HG03045 (cell line): ENCODE measurements around the gene ITPRIP.

Source experiments
- ATAC-seq: cut with Tn5 transposase; IDR thresholded peaks from one replicate; pipeline ENCODE4 v1.9.1; 2021; ENCODE audit warnings: mild to moderate bottlenecking, moderate library complexity; ENCODE audit not compliant: unreplicated experiment

ITPRIP gene

GRCh38 chr10:104309980-104310978 lies 28.0 kb downstream of the ITPRIP start:
- no peak for ATAC-seq

DNA sequence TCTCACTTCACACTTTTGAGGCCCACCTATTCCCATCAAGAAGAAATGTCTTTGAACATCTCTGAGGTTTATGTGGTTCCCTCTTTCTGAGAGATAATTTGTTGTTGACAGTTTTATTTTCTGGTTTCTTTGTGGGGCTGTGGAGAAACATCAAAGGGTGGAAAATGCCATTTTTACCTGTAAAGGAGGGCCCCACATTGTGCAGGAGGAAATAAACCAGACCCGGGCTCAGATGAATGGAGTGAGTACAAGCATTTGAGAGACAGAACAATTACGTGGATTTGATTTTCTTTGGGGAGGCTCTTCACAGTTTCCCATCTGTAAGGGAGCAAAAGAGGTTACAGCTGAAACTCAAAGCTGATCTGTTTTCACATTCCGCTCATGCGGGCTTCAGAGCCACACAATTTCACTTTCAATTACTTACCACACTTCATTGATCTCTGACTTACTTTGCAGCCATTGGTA lies 29.8 kb downstream of the ITPRIP start:
- ATAC-seq: peak; percentile 67

DNA sequence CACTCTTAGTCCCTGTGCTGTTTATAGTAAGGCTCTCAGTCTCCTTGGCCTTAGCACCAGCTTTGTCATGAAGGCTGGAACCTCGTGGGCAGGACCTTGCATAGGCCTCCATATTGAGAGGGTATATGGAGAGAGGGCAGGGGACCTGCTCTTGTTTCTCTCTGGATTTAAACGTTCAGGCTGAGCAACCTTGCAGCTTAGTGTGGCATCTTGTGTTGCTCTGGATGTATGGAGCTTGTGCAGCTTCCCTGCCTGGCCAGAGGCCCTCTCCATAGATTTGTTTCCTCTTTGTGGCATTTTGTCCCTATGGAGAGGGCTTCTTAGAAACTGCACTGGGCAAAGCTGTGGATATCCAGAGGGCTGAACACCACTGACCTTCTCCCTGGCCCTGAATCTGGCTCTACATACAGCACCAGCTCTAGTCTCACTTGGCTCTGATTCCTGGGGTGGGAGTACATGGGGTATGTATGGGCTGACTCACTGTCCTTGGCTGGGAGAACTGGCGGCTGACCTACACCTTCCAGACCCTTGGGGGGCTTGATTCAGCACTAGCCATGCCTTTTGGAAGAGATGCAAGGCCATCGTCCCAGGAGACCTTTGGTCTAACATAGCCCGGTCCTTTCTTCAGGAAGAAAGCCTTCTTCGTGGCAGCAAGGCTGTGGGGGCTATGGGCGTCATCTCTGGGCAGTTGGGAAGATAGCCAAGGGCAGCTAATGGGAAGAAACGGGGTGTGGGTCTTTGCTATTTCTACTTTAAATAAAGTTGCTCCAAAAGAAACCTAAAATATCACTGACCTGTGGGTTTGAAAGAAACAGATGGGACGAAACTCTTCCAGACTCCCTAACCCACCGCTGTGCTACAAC lies 30.5 kb downstream of the ITPRIP start:
- ATAC-seq: no peak

DNA sequence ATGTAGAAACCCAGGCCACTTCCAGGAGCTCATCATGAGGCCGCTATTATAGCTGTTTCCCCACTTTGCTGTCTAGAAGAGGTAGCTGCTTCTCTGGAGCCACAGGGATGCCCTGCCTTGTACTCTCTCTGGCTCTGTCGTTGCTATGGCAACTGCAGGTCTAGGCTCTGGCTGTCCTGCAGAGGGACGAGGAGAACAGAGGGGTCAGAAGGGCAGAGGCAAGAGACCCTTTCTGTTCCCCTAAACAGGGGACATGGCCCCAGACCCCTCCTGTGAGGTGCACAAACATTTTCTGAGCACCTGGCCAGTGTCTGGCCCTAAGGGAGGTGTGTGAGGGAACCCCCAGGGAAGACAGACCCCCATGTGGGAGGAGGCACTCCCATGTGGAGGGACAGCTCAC lies 31.4 kb downstream of the ITPRIP start:
- ATAC-seq: no peak

DNA sequence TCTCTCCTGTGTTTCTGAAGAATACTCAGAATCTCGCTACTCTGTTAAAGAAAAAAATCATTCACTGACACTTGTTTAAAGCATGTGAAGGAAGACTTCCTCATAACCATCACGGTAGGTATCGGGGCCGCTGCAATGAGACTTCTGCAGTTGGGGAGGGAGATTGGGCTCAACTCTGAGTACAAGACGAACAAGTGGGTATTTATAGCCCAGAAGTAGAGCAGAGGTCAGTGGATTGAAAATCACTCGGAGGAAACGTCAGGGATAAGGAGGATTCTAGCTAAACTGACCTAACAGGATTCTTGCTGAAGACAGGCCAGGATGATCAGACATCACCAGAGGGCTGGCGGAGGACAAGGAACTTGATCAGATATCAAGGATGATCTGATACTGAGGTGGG lies 33.3 kb downstream of the ITPRIP start:
- no peak for ATAC-seq

DNA sequence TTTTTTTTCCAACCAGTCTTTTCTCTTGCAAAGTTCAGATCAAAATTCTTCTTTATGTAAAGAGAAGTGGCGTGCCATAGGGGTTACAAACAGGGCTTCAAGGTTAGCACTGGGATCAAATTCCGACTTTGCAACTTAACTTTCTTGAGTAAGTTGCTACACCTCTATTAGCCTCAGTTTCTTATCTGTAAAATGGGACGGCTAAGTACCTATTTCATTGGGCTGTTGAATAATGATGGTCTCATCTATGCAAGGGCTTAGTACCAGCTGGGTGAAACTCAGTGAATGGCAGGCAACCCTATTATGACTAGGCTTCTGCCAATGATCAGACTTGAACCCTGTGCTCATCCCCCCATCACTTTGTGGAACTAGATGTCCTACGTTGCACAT lies 33.9 kb downstream of the ITPRIP start:
- ATAC-seq: no peak

DNA sequence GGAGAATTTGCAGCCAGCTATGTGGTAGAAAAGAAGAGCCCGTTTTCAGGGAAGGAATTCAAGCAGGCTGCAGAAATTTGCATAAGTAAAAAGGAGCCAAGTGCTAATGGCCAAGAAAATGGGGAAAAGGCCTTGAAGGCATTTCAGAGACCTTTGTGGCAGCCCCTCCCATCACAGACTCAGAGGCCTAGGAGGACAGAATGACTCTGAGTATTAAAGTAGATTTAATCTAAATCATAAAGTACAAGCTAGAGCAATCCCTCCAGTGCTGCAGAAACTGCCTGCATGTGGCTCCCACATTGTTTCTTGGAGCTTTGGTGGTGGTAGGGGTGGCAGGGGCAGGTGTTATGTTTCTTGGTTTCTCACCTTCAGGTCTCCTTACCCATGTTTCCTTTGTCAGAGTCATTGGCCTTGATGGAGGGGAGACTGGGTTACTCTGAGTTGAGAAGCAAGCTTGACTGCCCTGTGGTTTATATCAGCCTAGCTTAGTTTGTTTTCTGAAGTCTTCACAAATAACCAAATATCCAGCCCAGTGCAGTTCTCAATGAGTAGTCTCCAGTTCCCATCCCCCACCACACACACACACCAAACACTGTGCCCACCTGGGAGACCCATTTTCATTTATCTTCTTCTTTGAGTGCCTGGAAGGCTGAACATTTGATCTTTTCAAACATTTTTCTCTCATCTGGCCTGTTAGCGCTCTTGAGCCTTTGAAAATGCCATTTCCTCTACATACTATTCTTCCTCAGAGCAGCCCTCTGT lies 34.5 kb downstream of the ITPRIP start:
- ATAC-seq: no peak

- ATAC-seq: no peak
Measured at GRCh38 chr10:104301907-104302690, 36.2 kb downstream of the ITPRIP start.

DNA sequence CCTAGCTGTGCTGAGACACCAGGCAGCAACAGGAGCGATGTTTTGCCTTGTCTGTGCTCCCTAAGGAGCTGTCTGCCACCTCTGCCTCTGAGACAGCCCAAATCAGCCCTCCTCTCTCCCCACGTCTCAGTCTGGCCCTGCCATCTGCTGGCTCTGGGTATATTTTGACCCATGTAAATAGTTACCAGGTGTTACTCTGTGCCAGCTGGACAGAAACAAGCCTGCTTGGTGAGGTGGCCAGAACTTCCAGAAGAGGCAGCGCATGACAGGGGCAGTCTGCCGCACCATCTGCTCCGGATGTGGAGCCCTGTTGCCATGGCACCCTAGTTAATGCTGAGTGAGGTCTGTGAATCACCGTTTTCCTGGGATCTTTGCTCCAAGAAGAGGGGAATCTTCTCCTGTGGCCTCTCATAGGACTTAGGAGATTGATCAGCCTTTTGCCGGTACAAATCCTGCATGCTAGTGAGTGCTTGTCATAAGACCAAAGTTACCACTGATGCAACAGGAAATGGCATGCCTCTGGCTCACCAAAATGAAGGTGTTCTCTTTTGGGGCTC lies 37.5 kb downstream of the ITPRIP start:
- ATAC-seq: no peak

GRCh38 chr10:104300002-104300735 lies 38.1 kb downstream of the ITPRIP start:
- ATAC-seq: no peak

DNA sequence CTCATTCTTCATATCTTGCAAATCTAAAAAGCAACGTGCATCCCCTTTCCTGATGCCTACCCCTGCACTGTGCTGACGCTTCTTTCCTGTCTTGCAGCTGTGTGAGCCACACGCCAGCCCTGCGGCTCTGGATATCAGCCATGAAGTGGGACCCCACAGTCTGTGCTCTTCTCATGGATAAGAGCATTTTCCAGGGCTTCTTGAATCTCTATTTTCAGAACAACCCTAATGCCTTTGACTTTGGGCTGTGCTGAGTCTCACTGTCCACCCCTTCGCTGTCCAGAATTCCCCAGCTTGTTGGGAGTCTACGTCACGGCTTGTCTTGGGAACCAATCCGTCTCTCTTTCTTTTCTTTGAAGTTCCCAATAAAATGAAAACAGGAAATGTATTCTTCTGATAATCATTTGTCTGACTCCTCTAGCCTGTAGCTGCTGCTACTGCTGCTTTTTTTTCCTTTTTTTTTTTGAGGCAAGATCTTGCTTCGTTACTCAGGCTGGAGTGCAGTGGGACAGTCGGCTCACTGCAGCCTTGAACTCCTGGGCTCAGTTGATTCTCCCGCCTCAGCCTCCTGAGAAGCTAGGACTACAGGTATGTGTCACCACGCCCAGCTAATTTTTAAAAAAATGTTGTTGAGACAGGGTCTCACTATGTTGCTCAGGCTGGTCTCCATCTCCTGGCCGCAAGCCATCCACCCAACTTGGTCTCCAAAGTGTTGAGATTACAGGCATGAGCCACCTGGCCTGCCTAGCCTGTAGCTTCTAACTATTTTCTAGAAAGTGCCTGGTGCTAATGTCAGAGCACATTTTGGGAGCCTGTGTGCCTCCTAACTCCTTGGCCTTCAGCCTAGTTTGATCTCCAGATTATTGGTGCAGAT lies 39.0 kb downstream of the ITPRIP start:
- ATAC-seq: no peak

GRCh38 chr10:104297697-104298660 lies 40.3 kb downstream of the ITPRIP start:
- ATAC-seq: no peak

DNA sequence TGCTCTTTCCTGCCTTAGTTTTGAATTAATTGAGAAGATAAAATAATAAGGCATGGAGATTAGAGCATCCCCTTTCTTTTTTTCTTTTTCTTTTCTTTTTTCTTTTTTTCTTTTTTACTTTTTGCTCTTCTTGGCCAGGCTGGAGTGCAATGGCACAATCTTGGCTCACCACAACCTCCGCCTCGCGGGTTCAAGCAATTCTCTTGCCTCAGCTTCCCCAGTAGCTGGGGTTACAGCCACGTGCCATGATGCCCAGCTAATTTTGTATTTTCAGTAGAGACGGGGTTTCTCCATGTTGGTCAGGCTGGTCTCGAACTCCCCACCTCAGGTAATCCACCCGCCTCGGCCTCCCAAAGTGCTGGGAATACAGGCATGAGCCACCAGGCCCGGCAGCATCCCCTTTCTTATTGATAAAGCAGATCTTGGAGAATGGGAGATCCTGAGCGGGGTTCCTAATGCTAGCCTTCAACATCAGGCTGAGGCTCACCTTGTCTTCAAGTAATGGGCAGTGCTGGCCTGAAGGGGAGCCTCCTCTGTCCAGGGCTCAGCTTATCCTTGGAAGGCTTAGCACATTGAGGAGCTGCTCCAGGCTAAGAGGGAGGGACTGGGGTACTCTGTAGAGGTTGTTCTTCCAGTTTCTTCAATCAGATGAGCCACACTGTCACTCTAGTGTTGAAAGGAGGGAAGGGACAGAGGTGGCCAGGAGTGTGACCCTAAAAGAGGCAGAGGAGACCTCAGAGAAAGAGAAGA lies 41.4 kb downstream of the ITPRIP start:
- ATAC-seq: no peak

DNA sequence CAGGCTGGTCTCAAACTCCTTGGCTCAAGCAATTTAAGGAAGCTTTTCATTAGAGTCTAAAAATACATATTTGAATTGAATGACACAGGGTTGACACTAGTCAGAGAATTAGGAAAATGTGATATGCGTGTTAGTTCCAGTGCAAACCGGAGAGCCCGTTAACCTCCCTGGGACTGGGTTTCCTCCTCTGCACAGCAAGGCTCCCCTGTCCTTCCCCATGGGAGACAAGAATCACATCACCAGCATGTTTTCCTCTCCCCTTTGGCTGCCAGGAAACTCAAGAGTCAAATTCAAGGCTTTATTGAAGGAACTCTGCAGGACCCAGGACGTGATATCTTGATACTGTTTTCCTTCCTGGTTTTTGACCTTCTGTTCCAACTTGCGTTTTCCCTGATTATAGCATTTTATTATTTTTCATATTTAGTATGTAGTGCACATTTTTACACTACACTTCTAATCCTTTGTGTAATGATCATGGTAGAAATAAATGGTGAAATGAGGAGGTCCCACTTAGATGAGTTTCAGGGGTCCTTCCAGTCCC lies 44.4 kb downstream of the ITPRIP start:
- ATAC-seq: no peak

- no peak for ATAC-seq
Measured at GRCh38 chr10:104293011-104293410, 45.3 kb downstream of the ITPRIP start.

DNA sequence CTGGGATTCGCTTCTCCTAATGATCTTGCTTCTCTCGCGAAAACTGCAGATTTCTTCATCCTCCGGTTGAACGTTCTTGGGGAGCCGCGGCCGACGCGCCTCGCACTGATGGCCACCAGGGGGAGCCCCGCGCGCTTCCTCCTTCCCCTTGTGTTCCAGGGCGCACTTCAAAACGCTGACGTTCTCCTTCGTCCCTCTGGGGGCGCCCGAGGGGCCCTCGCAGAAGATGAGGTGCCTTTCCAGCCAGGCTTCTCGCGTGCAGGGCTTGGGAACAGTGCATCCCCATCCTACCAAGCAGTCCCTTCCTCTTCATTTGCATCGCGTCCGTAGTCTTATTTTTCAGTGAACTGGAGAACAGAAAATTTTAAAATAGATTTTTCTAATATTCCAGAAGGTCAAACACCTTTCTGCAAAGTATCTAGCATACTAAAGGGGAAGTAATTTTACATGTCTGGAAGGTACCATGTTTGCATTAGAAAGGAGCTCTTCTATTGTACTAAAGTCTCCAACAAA lies 46.8 kb downstream of the ITPRIP start:
- ATAC-seq: peak; percentile 98
